HG03575 (cell line): ENCODE results near the gene TRPM5.

Experiments
- ATAC-seq: cut with Tn5 transposase; IDR thresholded peaks from one replicate; pipeline ENCODE4 v1.9.1; 2021; ENCODE audit not compliant: unreplicated experiment, insufficient number of reproducible peaks, low FRiP score; ENCODE audit errors: extremely low read depth

Gene TRPM5

DNA sequence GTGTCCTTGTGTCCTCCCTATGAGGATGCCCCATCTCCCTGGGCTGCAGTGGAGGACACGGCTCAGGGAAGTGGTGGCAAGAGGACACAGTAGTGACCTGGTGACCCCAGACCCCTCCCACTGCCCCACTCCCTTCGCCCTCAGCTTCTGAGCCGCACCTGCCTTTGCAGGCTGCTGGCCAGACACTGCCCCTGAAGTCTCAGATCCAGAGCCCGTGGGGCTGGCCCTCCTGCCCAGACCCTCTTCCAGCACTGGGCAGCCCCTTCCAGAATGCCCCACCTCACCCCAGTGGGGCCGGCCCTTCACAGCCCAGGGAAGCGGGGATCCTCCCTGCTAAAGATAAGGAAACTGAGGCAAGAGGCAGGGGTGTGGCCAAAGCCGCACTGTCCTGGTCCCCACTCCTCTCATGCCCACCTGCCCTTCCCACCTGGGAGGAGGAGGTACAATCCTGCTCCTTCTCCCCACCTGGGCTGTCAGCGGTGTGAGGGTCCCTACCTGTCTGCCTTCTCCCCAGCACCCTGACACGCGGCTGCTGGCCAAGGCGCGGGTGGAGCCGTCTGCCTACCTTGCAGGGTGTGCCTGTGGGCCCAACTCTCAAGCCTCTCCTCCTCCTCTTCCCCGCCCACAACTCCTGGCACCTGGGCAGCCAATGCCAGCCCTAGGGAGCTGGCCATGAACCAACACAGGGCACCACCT is 17.3 kb downstream of the TRPM5 start:
- no peak for ATAC-seq

DNA sequence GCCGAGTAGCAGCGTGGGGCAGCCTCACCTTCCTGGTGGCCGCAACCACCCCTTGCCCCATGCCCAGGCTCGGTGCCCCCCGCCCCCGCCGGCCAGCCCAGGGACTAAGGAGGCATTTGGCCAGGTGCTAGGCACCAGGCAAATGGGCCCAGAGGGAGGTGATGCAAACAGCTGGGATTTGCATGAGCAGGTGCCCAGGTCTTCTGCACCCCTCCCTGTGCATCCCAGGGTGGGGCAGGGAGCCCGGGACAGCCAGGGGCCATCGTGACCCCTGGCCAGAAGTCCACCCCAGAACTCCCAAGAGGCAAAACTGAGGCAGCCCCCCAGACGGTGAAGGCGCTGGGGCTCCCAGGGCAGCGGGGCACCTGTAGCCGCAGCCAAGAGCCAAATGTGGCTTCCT is 18.1 kb downstream of the TRPM5 start:
- ATAC-seq, result no peak

DNA sequence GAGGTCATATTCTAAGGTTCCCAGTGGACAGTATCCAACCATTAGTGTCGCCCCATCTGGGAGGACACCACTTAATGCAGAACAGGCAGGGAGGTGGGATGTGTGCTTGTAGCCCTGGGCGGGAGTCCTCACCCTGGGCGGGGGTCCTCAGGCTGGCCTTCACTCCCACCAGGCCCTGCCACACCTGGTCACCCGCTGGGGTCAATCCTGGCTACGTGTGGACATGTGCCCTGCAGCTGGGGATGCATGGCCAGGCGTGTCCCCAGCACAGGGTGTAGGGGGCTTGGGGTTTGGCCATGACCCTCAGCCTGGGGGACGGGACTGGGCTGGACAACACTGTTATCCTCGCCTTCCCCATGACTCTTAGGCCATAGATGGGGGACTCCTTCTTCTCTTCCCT is 18.8 kb downstream of the TRPM5 start:
- ATAC-seq, result no peak

DNA sequence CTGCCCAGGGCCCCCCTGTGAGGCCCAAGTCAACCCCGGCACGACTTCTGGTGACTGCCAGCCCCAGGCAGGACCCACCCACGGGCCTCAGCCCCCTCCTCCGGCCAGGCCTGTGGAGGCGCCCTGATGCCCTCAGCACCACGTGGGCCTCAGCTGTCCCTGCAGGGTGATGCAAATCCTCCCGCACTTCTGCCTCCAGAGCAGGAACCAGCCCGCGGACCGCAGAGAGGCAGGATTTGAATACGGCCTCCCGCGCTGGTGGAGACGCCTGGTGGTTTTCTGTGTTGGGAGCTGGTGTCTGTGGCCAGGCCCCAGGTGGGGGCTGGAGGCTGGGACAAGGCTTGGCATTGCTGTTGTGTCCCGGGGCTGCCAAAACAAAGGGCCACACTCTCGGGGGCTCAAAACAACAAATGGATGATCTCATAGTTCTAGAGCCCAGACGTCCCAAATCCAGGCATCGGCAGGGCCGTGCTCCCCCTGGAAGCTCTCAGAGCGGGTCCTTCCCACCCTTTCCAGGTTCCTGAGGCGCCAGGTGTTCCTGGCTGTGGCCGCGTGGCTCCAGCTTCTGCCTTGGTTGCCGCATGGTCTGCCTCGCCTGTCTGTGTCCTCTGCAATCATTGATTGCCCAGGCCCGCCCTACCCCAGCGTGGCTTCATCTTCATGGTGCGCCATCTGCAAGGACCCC is 19.4 kb downstream of the TRPM5 start:
- ATAC-seq, result no peak

- no peak for ATAC-seq
Measured at GRCh38 chr11:2423157-2424025, 20.9 kb downstream of the TRPM5 start.

DNA sequence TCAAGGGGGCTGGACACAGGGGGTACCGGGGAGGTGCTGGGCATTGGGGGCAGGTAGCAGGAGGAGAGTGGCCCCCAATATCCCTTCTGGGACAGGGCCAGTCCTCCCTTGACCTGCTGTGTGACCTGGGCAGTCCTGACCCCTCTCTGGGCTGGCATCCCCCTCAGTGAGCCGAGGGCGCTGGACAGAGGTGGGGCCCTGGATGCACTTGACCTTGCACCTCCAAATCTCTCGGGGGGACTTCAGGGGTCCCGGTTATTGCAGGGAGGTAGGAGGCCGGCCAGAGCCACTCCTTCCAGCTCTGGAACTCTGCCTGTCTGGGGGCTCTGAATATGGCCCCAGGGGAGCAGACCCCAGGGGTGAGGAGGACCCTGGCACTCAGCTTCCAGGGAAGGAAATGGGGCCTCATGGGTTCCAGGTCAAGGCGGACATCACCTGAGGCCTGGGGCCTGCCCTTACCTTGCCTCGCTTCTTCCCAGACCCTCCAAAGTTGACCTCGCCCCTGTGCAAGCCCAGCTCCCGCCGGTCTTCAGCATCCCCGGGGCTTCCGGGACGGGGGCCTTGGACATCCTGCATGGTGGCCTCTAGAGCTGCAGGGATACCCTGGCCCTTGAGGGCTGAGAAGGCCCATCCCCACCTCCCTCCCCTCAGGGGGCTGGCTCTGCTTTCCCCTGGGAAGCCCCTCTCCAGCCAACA is 21.7 kb downstream of the TRPM5 start:
- ATAC-seq, result no peak

DNA sequence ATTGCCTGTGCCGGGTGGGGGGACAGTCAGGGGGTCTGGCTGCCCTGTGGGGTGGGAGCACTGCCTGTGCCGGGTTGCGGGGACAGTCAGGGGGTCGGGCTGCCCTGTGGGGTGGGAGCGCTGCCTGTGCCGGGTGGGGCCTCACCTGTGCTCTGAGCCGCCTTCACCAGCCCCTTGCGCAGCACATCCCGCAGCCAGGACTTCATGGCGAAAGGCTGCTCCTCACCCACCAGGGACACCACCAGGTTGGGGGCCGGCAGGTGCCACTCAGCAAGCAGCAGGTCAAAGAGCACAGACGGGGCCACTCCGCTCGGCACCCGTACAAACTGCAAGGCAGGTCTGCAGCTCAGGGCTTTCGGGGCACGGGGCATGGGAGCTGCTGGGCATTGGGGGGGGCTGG is 22.3 kb downstream of the TRPM5 start:
- ATAC-seq, result no peak

- no peak for ATAC-seq
Measured at GRCh38 chr11:2421226-2421994, 22.9 kb downstream of the TRPM5 start.

GRCh38 chr11:2420502-2421225 is 23.6 kb downstream of the TRPM5 start:
- no peak for ATAC-seq

GRCh38 chr11:2419638-2420501 is 24.4 kb downstream of the TRPM5 start:
- no peak for ATAC-seq

GRCh38 chr11:2418693-2419360 is 25.5 kb downstream of the TRPM5 start:
- ATAC-seq, result no peak

GRCh38 chr11:2417856-2418692 is 26.2 kb downstream of the TRPM5 start:
- no peak for ATAC-seq

GRCh38 chr11:2416765-2417164 is 27.5 kb downstream of the TRPM5 start:
- ATAC-seq, result no peak

- ATAC-seq, result no peak
Measured at GRCh38 chr11:2415601-2416380, 28.5 kb downstream of the TRPM5 start.

GRCh38 chr11:2415171-2415570 is 29.1 kb downstream of the TRPM5 start:
- ATAC-seq, result no peak
